SKM-1 (cell line): ENCODE measurements around the gene SF3B3.

Experiments used
- DNase-seq: peaks from one replicate; lab custom pipeline; 2025; ENCODE audit not compliant: unreplicated experiment; lab: John Stamatoyannopoulos, UW

Gene SF3B3

DNA sequence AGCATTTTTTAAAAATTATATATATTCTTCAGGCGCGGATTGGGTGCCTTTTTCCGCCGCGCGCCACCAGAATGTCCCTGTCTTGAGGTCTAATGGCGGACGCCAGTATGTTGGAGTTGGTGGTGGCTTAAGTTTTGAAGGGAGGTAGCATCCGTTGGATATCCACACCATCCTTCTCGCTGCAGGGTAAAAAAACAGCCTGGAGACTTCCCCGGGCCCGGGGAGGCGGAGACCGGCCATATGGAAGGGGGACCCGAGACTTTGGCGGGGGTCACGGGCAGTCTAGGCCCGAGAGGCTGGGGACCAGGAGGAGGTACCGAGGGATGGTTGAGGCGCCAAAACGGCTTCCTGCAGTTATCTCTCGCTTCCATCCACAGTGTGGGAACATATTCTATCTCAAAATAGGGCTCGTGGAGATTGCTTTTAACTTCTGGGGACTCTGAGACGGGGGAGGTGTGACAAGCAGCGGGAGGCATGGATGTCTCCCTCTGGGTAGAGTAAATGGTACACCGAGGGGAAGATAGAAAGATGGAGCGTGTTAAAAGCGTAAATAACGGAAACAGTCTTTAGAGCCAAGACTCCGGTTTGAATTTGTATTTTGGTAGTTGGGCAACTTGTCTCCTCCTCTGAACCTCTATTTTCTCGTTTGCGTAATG lies at the start of gene SF3B3:
SF3B3 (plus strand) TSS at position 74 of the 656 bp plus-strand sequence. CDS start 2,841 bp downstream, outside the sequence.
- peak; percentile 84 for DNase-seq

DNA sequence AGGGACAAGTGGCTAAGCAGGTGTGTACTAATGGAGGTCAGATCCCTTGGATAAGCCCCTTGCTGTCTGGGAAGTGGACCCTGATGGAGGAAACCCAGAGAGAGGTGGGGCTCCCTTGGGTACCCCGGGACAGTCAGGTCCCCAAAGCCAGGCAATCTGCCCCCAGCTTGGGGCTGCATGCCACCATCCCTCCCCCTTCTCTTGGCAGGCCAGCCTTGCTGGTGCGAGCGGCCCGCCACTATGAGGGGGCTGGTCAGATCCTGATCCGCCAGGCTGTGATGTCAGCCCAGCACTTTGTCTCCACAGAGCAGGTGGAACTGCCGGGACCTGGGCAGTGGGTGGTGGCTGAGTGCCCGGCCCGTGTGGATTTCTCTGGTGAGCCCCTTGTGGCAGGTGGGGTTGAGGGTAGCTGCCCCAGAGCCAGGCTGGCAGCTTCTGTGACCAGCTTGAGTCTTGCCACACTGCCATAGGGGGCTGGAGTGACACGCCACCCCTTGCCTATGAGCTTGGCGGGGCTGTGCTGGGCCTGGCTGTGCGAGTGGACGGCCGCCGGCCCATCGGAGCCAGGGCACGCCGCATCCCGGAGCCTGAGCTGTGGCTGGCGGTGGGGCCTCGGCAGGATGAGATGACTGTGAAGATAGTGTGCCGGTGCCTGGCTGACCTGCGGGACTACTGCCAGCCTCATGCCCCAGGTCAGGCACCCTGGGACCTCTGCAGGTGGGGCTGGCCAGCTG lies 49.1 kb upstream of the SF3B3 start:
- DNase-seq, result no peak

- no peak for DNase-seq
Measured at GRCh38 chr16:70475054-70475871, 48.4 kb upstream of the SF3B3 start.

DNA sequence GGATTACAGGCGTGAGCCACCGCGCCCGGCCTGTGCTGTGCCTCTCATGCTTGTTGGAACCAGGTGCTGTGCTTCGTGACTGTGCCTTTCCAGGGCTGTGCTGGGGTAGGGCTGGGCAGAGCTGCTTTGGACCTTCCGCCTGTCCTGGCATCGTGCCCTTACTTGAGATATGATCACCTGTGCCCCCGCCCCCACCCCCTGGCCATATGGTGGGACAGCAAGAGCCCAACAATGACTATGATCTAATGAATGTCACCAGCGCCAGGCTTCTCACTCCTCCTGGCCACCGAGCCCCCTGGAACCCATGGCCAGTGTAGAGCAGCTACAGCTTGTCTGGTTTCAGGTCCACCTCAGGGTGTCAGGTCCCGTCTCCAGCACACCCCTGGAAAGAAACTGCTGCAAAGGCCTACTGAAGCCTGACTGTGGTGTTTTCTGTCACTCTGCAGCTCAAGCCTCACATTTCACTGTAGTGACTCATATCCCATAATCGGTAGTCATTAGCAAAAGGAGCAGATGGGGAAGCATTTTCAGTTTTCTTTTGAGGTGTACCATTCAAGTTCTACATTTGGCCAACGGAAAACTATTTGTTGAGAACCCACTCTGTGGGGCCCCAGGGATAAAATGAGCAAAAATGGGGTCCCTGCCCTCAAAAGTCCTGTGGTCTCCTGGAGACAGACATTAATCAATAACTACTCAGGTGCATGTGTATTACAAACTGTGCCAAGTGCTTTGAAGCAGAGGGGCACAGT lies 47.2 kb upstream of the SF3B3 start:
- DNase-seq, result no peak

- no peak for DNase-seq
Measured at GRCh38 chr16:70478169-70478568, 45.4 kb upstream of the SF3B3 start.

DNA sequence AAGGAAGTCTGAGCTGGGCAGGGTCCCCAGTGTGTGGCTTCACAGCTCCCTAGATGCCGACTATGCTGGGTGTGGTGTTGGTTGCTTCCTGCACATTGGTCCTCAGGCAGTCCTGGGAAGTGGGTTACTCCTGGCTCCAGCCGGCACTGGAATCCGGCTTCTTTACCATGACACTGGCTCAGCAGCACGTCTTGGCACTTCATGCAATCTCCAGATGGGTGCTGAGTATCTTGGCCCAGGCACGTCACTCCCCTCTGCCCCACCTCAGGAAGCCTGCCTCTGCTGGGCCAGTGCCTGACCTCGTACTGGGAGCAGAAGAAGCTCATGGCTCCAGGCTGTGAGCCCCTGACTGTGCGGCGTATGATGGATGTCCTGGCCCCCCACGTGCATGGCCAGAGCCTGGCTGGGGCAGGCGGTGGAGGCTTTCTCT lies 44.7 kb upstream of the SF3B3 start:
- no peak for DNase-seq

DNA sequence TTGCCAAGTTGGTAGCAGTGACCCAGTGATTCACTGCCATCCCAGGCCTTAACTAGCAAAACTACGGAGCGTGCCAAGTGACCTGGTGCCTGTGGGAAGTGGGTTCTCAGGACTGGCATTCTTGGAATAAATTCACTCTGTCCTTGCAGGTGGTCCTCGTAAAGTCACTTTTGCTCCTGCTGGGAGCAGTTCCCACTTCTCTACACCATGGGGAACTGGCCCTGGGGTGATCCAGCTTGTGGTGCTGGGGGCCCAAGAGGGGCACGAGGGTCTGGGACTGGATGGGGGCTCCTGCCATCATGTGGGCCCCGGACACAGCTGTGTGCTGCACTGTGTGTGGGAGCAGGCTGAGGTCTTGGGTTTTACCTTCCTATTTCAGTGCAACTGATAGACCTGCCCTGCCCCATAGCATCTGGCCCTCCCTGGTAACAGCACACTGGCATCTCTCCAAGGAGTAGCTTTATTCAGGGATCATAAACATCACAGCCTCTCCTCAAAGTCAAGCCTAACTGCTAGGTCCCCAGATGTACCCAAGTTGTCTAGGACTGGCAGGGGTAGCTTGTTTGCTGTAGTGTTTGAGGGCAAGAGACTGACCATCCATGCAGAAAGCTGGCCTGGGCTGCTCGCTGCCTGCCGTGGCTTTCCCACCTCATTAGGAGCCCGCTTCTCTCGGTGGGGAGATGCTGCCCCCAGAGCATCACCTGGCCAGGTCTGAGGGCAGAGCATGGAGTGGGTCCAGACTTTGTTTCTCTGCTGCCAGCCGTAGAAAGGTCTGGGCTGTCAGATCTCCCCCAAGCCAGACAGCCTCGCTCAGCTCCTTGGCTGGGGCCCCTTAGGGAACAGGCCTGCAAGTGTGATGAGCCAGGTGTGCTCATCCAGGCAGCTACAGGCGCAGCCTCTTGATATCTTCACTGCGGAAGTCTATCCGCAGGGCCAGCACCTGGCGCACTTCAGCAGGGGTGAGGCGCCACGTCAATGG lies 43.2 kb upstream of the SF3B3 start:
- DNase-seq, result no peak

- no peak for DNase-seq
Measured at GRCh38 chr16:70481929-70482536, 41.6 kb upstream of the SF3B3 start.

DNA sequence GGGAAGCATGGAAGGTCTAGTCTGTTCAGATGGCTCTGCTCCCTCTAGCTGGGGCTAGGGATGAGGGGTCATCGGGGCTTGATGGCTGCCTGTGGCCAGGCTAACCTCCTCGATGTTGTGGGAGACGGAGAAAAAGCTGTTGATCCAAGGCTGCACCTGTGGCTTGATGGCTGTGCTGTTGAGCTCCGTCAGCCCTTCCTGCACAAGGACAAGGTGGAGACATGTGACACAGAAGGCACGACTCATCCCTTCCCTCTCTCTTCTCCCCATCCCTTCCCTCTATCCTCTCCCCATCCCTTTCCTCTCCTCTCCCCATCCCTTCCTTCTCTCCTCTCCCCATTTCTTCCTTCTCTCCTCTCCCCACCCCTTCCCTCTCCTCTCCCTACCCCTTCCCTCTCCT lies 41.0 kb upstream of the SF3B3 start:
- no peak for DNase-seq

DNA sequence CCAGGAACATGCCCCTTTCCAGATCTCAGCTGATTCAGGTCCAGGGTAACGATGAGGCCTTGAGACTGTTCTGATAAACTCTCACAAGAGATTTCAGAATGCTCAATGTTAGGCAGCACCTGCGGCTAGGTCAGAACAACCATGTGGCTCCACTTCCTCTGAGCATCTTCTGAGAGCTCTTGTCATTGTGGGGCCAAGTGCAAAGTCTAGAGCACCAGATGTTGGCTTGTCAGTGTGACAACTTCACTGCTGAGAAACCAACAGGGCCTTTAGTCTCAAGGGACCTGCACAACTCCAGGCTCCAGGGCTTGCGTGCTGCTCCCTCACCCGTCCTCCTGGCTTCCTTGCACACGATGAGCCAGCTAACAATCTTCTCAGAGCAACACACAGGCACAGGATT lies 40.2 kb upstream of the SF3B3 start:
- DNase-seq, result no peak

- DNase-seq, result no peak
Measured at GRCh38 chr16:70484867-70485266, 38.7 kb upstream of the SF3B3 start.

GRCh38 chr16:70490261-70490660 lies 33.4 kb upstream of the SF3B3 start:
- DNase-seq, result no peak

DNA sequence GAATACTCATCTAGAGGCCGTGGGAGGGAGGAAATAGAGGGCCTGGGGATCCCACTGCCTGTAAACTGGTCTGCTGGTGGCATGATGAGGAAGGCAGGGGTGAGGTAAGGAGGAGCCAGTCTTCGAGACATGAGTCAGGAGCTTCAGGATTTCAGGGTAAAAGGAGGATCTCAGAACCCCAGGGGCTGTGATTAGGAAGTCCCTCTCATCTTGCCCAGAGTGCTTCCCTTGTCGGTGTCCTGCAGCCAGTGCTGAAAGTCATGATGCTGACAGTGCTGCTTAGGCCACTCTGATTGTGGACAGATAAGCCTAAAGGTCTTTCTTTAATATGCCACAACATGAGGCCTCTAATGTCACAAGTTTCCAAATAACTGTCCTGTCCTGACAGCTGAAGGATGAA lies 29.8 kb upstream of the SF3B3 start:
- no peak for DNase-seq

- no peak for DNase-seq
Measured at GRCh38 chr16:70494202-70494770, 29.3 kb upstream of the SF3B3 start.

GRCh38 chr16:70494777-70495176 lies 28.8 kb upstream of the SF3B3 start:
- no peak for DNase-seq

DNA sequence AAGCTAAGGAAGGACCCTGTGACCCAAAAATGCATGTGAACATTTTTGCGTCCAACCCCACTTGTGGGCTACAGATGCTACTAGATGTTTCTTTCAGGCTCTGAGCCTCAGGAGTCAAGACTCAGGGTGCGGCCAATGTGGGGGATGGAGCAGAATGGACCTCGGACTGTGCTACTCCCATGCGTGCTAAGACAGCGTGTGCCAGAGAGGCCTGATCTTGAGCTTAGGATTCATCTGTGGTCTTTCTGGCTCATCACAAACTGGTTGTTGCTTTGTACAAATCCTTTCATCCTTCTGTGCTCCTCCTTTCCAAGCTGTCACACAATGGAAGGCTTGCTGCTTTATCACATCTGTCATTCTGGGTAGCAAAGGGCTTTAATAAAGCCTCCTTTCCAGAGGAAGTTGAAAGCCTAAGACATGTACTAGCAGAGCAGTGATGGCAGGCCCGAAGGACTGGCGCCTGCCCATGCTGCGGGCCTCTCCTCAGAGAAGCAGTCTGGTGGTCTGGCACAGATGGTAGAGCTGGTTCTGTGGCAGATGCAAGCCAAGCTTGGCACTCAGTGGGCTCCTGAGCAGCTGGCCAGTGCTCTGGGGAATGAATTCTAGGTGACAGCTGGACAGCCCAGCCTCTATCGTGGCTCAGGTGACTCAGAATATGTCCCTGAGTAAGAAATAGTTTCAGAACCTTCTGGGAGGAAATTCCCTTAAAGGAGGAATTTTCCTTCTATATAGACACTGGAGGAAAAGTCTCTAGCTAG lies 28.0 kb upstream of the SF3B3 start:
- DNase-seq, result no peak

DNA sequence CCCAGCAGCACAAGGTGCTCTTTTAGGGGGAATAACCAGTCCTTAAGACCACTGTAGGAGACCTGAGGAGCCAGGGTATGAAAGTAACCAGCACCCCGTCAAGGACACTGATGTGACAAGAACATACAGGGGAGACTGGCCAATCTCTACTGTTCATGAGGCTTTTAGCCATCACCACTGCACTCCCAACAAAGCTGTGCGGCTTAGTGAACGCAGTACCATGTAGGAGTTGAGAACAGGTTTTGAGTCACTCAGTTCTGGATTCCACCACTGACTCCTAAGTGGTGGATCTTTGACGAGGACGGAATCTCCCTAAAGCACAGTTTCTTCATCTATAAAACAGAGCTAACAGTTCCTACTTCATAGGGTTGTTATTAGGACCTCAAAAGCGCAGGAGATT lies 27.1 kb upstream of the SF3B3 start:
- no peak for DNase-seq

DNA sequence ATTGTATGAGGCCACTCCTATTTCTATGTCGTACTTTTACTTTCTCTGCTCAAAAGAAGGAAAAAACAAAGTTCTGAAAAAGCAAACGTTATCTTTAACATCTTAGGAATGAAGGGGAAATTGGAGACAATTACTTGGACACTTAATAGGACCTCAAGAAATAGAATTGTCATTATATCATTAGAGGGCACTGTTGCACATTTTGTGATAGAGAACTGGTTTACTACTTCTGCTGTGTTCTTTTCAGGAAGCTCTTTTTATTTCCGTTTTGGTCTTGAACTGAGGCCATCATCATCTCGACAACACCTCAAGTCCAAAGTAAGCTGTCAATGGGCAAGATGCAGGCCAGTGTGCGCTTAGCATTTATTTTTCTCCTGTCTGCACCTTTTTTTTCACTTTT lies 14.9 kb upstream of the SF3B3 start:
- DNase-seq, result no peak

DNA sequence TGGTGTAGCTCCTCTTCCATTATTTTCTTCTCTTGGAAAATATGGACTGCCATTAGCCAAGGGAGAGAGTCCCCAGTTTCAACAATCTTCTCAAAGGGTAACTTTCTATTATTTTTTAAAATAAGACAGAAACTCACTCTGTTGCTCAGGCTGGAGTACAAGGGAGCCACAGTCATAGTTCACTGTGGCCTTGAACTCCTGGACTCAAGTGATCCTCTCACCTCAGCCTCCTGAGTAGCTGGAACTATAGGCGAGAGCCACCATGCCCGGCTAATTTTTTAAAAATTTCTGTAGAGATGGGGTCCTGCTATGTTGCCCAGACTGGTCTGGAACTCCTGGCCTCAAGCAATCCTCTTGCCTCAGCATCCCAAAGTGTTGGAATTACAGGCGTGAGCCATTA lies 13.4 kb upstream of the SF3B3 start:
- no peak for DNase-seq
